Osteoblast (primary cell): ENCODE results near the gene CGNL1. TPM values are rescaled to one million over a fixed set of nuclear protein-coding genes. Genes with fewer than 3 reads are reported as not detected.
A peak's percentile ranks its signal among the peaks of the same experiment; 100 is the strongest.

Experiments
- DNase-seq: peaks from one replicate; pipeline ENCODE4 v3.0.0; 2011; ENCODE audit warnings: low spot score, mixed read lengths; ENCODE audit not compliant: insufficient read length; ENCODE audit errors: missing footprints
- H2AFZ ChIP-seq: 2 replicates; pipeline ENCODE4 v1.6.0; 2011; ENCODE audit warnings: mild to moderate bottlenecking, low read length
- H3K27ac ChIP-seq: 2 replicates; pipeline ENCODE4 v1.5.1; 2011; ENCODE audit warnings: mild to moderate bottlenecking, low read depth, low read length, moderate library complexity
- H3K27me3 ChIP-seq: 2 replicates; pipeline ENCODE4 v1.6.0; 2012; ENCODE audit warnings: mild to moderate bottlenecking, control low read depth, inconsistent platforms, low read length, moderate library complexity; ENCODE audit not compliant: insufficient read depth
- H3K36me3 ChIP-seq: 2 replicates; pipeline ENCODE4 v1.5.1; 2011; ENCODE audit warnings: mild to moderate bottlenecking, low read length, control low read depth, moderate library complexity; ENCODE audit not compliant: insufficient read depth
- H3K4me1 ChIP-seq: 2 replicates; pipeline ENCODE4 v1.5.1; 2011; ENCODE audit warnings: mild to moderate bottlenecking, low read length, control low read depth, moderate library complexity; ENCODE audit not compliant: insufficient read depth
- H3K4me2 ChIP-seq: 2 replicates; pipeline ENCODE4 v1.6.0; 2011; ENCODE audit warnings: mild to moderate bottlenecking, low read length; ENCODE audit not compliant: insufficient read depth
- H3K4me3 ChIP-seq: fragments of 200-600 bp; sonication (generic); 3 replicates; pipeline ENCODE4 v1.5.1; 2012; ENCODE audit warnings: mild to moderate bottlenecking, low read length, inconsistent platforms; ENCODE audit not compliant: insufficient read depth
- H3K79me2 ChIP-seq: 2 replicates; pipeline ENCODE4 v1.6.0; 2012; ENCODE audit warnings: mild to moderate bottlenecking, low read length, control low read depth, inconsistent platforms; ENCODE audit not compliant: insufficient read depth
- H3K9me3 ChIP-seq: 2 replicates; pipeline ENCODE4 v1.5.1; 2011; ENCODE audit warnings: low read depth, low read length, control low read depth
- H4K20me1 ChIP-seq: 2 replicates; pipeline ENCODE4 v1.6.0; 2012; ENCODE audit warnings: mild to moderate bottlenecking, low read length, control low read depth; ENCODE audit not compliant: insufficient read depth
- total RNA-seq: library from RNA; depleted of rRNA; stranded (reverse); fragments of >200 nt; gene quantifications from 2 replicates; pipeline ENCODE4 v1.2.3, GENCODE V29; 2012
- TF ChIP-seq, protein P1 (sequence below): IDR thresholded peaks from 2 replicates; pipeline ENCODE4 v1.5.1; 2011; ENCODE audit warnings: mild to moderate bottlenecking, low read depth, low read length, moderate library complexity; ENCODE audit errors: extremely low read depth

Gene CGNL1
- total RNA-seq, 1 donor, result 1.1 TPM

DNA sequence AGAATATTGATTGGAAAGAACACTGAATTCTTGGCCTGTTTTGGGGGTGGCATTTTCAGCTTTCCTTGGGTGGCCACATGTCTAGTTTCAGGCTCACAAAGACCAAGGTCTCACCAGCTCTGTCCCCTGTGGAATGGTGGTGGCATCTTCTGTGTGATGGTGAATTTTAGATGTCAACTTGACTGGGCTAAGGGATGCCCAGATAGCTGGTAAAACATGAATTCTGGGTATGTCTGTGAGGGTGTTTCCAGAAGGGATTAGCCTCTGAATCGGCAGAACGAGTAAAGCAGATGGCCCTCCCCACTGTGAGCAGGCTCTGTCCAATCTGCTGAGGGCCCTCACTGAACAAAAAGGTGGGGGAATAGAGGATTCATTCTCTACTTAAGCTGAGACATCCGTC is 181.0 kb downstream of the CGNL1 start:
- no peaks in the 10 kb centered on the region for H3K9me3 ChIP-seq
- H3K4me1 ChIP-seq, result peaks cover 7% of the 10 kb centered on the region
- H4K20me1 ChIP-seq, result no peaks in the 10 kb centered on the region
- no peak overlapping the region for H3K27ac ChIP-seq
- no peak overlapping the region for H2AFZ ChIP-seq
- H3K4me2 ChIP-seq, result no peak overlapping the region
- H3K4me3 ChIP-seq, result no peak overlapping the region
- H3K79me2 ChIP-seq, result no peaks in the 10 kb centered on the region
- no peaks in the 10 kb centered on the region for H3K36me3 ChIP-seq
- no peaks in the 10 kb centered on the region for H3K27me3 ChIP-seq
- no peak for DNase-seq
- TF ChIP-seq, protein P1, sequence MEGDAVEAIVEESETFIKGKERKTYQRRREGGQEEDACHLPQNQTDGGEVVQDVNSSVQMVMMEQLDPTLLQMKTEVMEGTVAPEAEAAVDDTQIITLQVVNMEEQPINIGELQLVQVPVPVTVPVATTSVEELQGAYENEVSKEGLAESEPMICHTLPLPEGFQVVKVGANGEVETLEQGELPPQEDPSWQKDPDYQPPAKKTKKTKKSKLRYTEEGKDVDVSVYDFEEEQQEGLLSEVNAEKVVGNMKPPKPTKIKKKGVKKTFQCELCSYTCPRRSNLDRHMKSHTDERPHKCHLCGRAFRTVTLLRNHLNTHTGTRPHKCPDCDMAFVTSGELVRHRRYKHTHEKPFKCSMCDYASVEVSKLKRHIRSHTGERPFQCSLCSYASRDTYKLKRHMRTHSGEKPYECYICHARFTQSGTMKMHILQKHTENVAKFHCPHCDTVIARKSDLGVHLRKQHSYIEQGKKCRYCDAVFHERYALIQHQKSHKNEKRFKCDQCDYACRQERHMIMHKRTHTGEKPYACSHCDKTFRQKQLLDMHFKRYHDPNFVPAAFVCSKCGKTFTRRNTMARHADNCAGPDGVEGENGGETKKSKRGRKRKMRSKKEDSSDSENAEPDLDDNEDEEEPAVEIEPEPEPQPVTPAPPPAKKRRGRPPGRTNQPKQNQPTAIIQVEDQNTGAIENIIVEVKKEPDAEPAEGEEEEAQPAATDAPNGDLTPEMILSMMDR, result no peak

DNA sequence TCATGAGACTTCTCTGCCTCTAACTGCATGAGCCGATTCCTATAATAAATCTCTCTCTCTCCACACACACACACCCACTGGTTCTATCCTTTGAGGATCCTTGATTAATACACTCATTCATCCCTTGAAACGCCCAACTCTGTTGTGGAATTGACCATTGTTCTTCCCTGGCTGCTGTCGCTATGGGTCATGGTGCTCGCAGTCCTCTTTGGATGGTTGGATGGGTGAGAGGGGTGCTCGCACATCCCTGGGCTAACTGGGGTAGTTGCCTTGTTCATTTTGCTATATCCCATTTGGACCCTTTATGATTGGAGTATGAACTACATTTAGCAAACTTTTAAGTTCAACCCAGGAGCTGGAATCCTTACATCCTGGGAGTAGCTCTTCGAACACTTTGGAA is 181.5 kb downstream of the CGNL1 start:
- Histone ChIP-seq H4K20me1 (no peaks in the 10 kb centered on the region), H3K36me3 (no peaks in the 10 kb centered on the region), H3K9me3 (no peaks in the 10 kb centered on the region), H3K4me3 (no peak overlapping the region), H3K4me2 (no peak overlapping the region), H3K27ac (no peak overlapping the region), H3K79me2 (no peaks in the 10 kb centered on the region), H3K4me1 (peaks cover 6% of the 10 kb centered on the region), H3K27me3 (no peaks in the 10 kb centered on the region), H2AFZ (no peak overlapping the region)
- TF ChIP-seq, protein P1, result no peak
- no peak for DNase-seq

DNA sequence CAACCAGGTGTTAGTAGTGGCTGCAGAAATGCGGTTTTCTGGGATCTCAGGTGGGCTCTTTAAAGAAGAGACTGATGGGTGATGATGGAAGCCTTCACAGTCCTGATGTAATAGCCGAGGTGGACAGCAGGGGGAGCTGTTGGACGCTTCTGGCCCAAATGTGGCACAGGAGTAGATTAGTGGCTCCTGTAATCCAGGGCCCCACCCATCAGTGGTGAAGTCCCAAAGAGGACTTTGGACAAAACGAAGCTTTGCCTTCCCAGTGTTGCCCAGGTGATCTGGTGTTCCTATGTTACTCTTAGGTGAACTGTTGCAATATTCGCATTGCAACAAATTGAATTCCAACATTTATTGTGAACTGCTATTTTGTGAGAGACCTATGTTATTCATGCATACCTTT is 183.6 kb downstream of the CGNL1 start:
- H3K9me3 ChIP-seq, result no peaks in the 10 kb centered on the region
- H3K27me3 ChIP-seq, result peaks cover 10% of the 10 kb centered on the region
- H3K4me1 ChIP-seq, result peaks cover 6% of the 10 kb centered on the region
- no peak overlapping the region for H3K4me2 ChIP-seq
- H2AFZ ChIP-seq, result no peak overlapping the region
- no peaks in the 10 kb centered on the region for H4K20me1 ChIP-seq
- H3K79me2 ChIP-seq, result no peaks in the 10 kb centered on the region
- no peaks in the 10 kb centered on the region for H3K36me3 ChIP-seq
- peak; percentile 77 for DNase-seq
- no peak overlapping the region for H3K4me3 ChIP-seq
- H3K27ac ChIP-seq, result no peak overlapping the region
- TF ChIP-seq, protein P1, result peak; percentile 91

DNA sequence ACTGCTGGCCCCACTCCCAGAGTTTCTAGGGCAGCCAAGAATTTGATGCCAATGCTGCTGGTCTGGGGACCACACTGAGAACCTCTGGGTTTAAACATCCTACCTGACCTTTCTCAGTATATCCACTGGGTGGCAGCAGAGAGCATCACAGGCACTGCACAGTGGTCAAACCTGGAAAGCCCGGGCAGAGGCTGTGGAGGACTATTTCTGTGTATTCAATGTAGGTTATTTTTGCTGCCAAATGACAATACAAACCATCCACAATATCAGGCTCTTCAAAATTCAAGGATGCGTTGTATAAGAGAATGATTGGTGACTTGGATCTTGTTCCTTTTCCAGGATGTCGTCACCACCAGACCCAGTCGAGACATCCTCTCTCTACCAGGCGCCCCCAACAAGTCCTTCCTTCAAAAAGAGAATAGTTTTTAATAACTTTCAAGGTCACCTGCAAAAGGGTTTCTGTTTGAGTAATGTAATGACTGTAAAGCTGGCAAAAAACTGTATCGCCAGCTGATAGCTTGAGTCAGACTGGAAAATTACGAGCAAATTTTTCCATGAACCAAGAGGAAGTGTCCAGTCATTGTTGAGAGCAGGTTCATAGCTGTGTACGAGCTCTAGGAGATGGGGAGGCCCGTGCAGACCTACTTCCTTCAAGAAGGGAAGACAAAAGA is 184.9 kb downstream of the CGNL1 start:
- DNase-seq, result peak; percentile 82
- Histone ChIP-seq H3K27me3 (peaks cover 19% of the 10 kb centered on the region), H3K79me2 (no peaks in the 10 kb centered on the region), H4K20me1 (no peaks in the 10 kb centered on the region), H3K9me3 (no peaks in the 10 kb centered on the region), H2AFZ (no peak overlapping the region), H3K4me3 (no peak overlapping the region), H3K4me1 (peaks cover 6% of the 10 kb centered on the region), H3K36me3 (no peaks in the 10 kb centered on the region), H3K4me2 (peak overlapping the region; percentile 37), H3K27ac (peak overlapping the region; percentile 11)
- TF ChIP-seq, protein P1, result peak; percentile 96
